ENCODE data around the gene UBALD2. TPM values are rescaled to one million over a fixed set of nuclear protein-coding genes. Genes with fewer than 3 reads are reported as not detected.

The UBALD2 gene
- total and polyA plus RNA-seq, 3 donors from 2014 or later: 13.6 to 48.7 (median 16.7) TPM

- DNase-seq: no peak
- 89 to 94% methylated on average over 2 of the region's 2 CpGs for WGBS, 2 donors
- no peaks in the 10 kb centered on the region for H3K36me3 ChIP-seq (ENCODE audit: low read depth, missing control alignments)
- H3K27me3 ChIP-seq: no peaks in the 10 kb centered on the region
- no peaks in the 10 kb centered on the region for H3K4me1 ChIP-seq
- intact Hi-C loops (cut with DNase I; ENCODE audit: low total_unique reads): no loop called here
- no peak overlapping the region for H3K4me3 ChIP-seq
- H3K9me3 ChIP-seq: no peaks in the 10 kb centered on the region
- no peak for TF ChIP-seq POLR2A (IDR thresholded peaks at IDR 0.05)
- TF ChIP-seq CTCF (IDR thresholded peaks at IDR 0.05): no peak
- no peak overlapping the region for H3K27ac ChIP-seq
These were observed 32.8 kb upstream of the UBALD2 start for GRCh38 chr17:76232342-76232741.

GRCh38 chr17:76233588-76234353 lies 31.4 kb upstream of the UBALD2 start:
- intact Hi-C loops (cut with DNase I; ENCODE audit: low total_unique reads): no loop called here
- H3K4me3 ChIP-seq: no peak overlapping the region
- H3K9me3 ChIP-seq: no peaks in the 10 kb centered on the region
- H3K27me3 ChIP-seq: no peaks in the 10 kb centered on the region
- 96 to 97% methylated on average over 6 of the region's 6 CpGs for WGBS, 2 donors
- TF ChIP-seq POLR2A (IDR thresholded peaks at IDR 0.05) (no peak), CTCF (IDR thresholded peaks at IDR 0.05) (no peak)
- DNase-seq: no peak
- H3K4me1 ChIP-seq: no peaks in the 10 kb centered on the region
- no peaks in the 10 kb centered on the region for H3K36me3 ChIP-seq (ENCODE audit: low read depth, missing control alignments)
- H3K27ac ChIP-seq: no peak overlapping the region

DNA sequence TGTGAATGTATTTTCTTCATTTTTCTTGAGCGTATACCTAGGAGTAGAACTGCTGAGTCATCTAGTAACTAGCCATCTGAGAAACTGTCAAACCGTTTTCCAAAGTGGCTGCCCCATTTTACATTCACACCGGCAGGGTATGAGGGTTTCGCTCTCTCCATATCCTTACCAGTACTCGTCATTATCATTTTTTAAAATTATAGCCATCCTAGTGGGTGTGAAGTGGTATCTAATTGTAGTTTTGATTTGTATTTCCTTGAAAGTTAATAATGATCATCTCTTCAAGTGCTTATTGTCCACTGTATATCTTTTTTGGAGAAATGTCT lies 30.8 kb upstream of the UBALD2 start:
- Histone ChIP-seq H3K4me3 (no peak overlapping the region), H3K27me3 (no peaks in the 10 kb centered on the region), H3K9me3 (no peaks in the 10 kb centered on the region), H3K36me3 (ENCODE audit: low read depth, missing control alignments) (no peaks in the 10 kb centered on the region), H3K27ac (no peak overlapping the region), H3K4me1 (no peaks in the 10 kb centered on the region)
- no peak for TF ChIP-seq CTCF (IDR thresholded peaks at IDR 0.05)
- TF ChIP-seq POLR2A (IDR thresholded peaks at IDR 0.05): no peak
- DNase-seq: no peak
- 83 to 89% methylated on average over 5 of the region's 5 CpGs for WGBS, 2 donors
- intact Hi-C loops (cut with DNase I; ENCODE audit: low total_unique reads): no loop called here

DNA sequence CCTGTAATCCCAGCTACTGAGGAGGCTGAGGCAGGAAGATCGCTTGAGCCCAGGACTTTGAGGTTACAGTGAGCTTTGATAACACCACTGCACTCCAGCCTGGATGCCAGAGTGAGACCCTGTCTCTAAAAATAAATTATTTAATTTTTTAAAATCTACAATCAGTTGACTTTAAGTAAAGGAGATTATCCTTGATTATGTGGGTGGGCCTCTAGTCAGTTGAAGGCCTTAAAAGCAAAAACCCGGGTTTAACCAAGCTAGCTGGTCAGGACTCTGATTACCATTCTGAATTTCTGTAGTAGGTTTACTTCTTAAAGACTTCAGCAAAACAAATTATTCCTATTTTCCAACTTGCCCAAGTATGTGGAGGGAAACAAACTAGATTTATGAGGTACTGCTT lies 29.3 kb upstream of the UBALD2 start:
- H3K4me3 ChIP-seq: no peak overlapping the region
- H3K9me3 ChIP-seq: no peaks in the 10 kb centered on the region
- DNase-seq: no peak
- H3K27ac ChIP-seq: no peak overlapping the region
- TF ChIP-seq CTCF (IDR thresholded peaks at IDR 0.05): no peak
- intact Hi-C loops (cut with DNase I; ENCODE audit: low total_unique reads): no loop called here
- 97 to 100% methylated on average over 2 of the region's 2 CpGs for WGBS, 2 donors
- H3K27me3 ChIP-seq: no peaks in the 10 kb centered on the region
- no peaks in the 10 kb centered on the region for H3K4me1 ChIP-seq
- H3K36me3 ChIP-seq (ENCODE audit: low read depth, missing control alignments): no peaks in the 10 kb centered on the region

DNA sequence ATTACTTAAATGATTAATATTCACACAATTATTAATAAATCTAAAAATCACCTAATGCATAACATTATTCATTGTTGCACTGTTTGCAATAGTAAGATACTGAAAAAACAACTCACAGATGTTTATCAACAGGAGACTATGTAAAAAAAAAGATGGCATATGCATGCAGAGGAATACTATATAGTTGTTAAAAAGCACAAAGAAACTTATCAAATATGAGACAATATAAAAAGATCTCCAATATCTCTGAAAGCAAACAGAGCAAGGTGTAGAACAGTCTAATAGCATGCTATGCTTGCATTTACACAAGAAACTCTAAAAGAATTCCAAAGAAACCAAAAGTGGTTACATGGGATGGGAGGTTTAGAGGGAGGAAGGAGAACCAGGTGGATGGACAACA lies 28.5 kb upstream of the UBALD2 start:
- no peaks in the 10 kb centered on the region for H3K27me3 ChIP-seq
- no peak for TF ChIP-seq CTCF (IDR thresholded peaks at IDR 0.05)
- H3K4me1 ChIP-seq: no peaks in the 10 kb centered on the region
- H3K36me3 ChIP-seq (ENCODE audit: low read depth, missing control alignments): no peaks in the 10 kb centered on the region
- no peaks in the 10 kb centered on the region for H3K9me3 ChIP-seq
- intact Hi-C loops (cut with DNase I; ENCODE audit: low total_unique reads): no loop called here
- no peak overlapping the region for H3K4me3 ChIP-seq
- H3K27ac ChIP-seq: no peak overlapping the region
- no peak for DNase-seq
